Ovary (tissue), 9 donors: ENCODE data around the gene SKI. TPM values are rescaled to one million over a fixed set of nuclear protein-coding genes. Genes with fewer than 3 reads are reported as not detected.

Experiments
- DNase-seq, 5 donors: peaks; one replicate each; pipeline ENCODE4 v3.0.0-alpha.2; 2019 to 2020
- H3K27ac ChIP-seq, 2 donors: fragments of 200-600 bp; one replicate each; pipeline versions ENCODE4 v1.5.1 to v1.8.0; 2019 to 2022
- H3K27me3 ChIP-seq: fragments of 200-600 bp; one replicate; pipeline ENCODE4 v1.8.0; 2022
- H3K36me3 ChIP-seq: fragments of 200-600 bp; sonication (generic); one replicate; pipeline ENCODE4 v1.5.1; 2019
- H3K4me1 ChIP-seq: one replicate; pipeline ENCODE4 v1.8.1; 2013; ENCODE audit warnings: mild to moderate bottlenecking, moderate library complexity; ENCODE audit not compliant: insufficient read depth
- H3K4me3 ChIP-seq: fragments of 200-600 bp; sonication (generic); one replicate; pipeline ENCODE4 v1.5.1; 2017
- H3K9me3 ChIP-seq, 2 donors: fragments of 200-600 bp in 1 of 2; sonication (generic) in 1 of 2; one replicate each; pipeline versions ENCODE4 v1.5.1 to v1.8.1; 2013 to 2019; ENCODE audit warnings: mild to moderate bottlenecking in 1 of 2, moderate library complexity in 1 of 2
- EP300 ChIP-seq: sonication (generic); formaldehyde crosslinking; IDR thresholded peaks from one replicate; pipeline ENCODE4 v1.6.1; 2017; ENCODE audit warnings: antibody characterized with exemption
- POLR2A ChIP-seq: fragments of 450-650 bp; IDR thresholded peaks from one replicate; pipeline ENCODE4 v1.6.1; 2017; ENCODE audit warnings: antibody characterized with exemption, mild to moderate bottlenecking, moderate library complexity
- WGBS, 3 donors: extraction: QIAGEN DNeasy Blood & Tissue Kit in 1 of 3; methylation state at CpG; one replicate each; pipeline versions ENCODE4 v1.1.5 to v1.1.7; 2013 to 2017; 5-methylcytosine and 5-hydroxymethylcytosine counted together
- intact Hi-C, 4 donors: fragments of 100-400 bp; cut with DNase I; formaldehyde crosslinking; loops; one replicate each; pipeline versions ENCODE4 v1.11.0 to v1.15.1; 2022 to 2023
- polyA plus RNA-seq, 2 donors: library from polyadenylated mRNA; stranded (reverse); fragments of 200-250 nt in 1 of 2; fragments of 350-450 nt in 1 of 2; fragmentation: Illumina TruSeq in 1 of 2; extraction: RNeasy Lipid Tissue Mini Kit (QIAGEN cat#74804) in 1 of 2; gene quantifications; one replicate each; pipeline ENCODE4 v1.2.3, GENCODE V29; 2013 to 2014
- total RNA-seq, 7 donors: library from RNA; depleted of rRNA in 2 of 7; stranded (reverse); fragments of >200 nt in 2 of 7; fragmentation: NEBNext Ultra II Directional in 3 of 7; extraction: Animal tissue kit (Norgen Biotek cat#: 25700) in 3 of 7; gene quantifications; one replicate each; pipeline versions ENCODE4 v1.1.0 to v1.2.4, GENCODE V29; 2016 to 2023
- TF ChIP-seq, protein P1 (sequence below), 3 donors: fragments of 450-650 bp in 2 of 3; fragments of 200-600 bp in 1 of 3; IDR thresholded peaks; one replicate each; pipeline versions ENCODE4 v1.5.1 to v1.8.0; 2016 to 2022; ENCODE audit warnings: antibody characterized with exemption in 3 of 3, mild to moderate bottlenecking in 1 of 3
- donor health status: DM: no; HTN: no; CAD: no; lungs with moderate emphysema.
- donor health status: DM: no; HTN: no; CAD: no.
- donor health status: Bipolar disorder and iron deficiency.
- donor health status: DM: yes; HTN: yes; CAD: no.
- donor health status: DM: no; HTN: no; CAD: no.
- donor health status: DM: yes; HTN: yes; CAD: no.

SKI gene
- total and polyA plus RNA-seq, 9 donors = 27.8 to 109 (median 79.1) TPM

DNA sequence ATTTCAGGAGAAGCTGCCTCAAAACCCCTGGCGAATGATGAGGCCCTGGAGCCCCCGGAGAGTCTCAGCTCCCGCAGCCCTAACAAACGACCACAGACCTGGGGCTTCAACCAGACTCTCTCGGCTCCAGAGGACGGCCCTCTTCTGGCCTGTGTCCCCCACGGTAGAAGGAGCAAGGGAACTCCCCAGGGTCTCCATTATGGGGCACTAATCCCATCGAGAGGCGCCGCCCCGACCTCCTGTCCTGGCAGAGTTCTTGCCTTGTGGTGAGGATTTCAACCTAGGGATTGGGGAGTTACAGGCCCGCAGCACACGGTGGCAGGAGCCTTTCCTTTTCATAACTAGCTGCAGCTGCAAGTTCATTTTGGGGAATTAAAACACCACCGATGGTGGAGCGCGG is 39.8 kb upstream of the SKI start:
- DNase-seq = peak in 3 of 5 donors; percentile 33 to 54 (median 45)
- no peaks in the 10 kb centered on the region for H3K36me3 ChIP-seq
- 86 to 93% (median 88%) methylated on average over 16 of the region's 16 CpGs for whole genome bisulfite sequencing, 3 donors
- peaks cover 20% of the 10 kb centered on the region for H3K4me1 ChIP-seq
- no peaks in the 10 kb centered on the region for H3K27me3 ChIP-seq
- H3K9me3 ChIP-seq = no peaks in the 10 kb centered on the region
- TF ChIP-seq EP300 (no peak), POLR2A (no peak)
- TF ChIP-seq, protein P1, sequence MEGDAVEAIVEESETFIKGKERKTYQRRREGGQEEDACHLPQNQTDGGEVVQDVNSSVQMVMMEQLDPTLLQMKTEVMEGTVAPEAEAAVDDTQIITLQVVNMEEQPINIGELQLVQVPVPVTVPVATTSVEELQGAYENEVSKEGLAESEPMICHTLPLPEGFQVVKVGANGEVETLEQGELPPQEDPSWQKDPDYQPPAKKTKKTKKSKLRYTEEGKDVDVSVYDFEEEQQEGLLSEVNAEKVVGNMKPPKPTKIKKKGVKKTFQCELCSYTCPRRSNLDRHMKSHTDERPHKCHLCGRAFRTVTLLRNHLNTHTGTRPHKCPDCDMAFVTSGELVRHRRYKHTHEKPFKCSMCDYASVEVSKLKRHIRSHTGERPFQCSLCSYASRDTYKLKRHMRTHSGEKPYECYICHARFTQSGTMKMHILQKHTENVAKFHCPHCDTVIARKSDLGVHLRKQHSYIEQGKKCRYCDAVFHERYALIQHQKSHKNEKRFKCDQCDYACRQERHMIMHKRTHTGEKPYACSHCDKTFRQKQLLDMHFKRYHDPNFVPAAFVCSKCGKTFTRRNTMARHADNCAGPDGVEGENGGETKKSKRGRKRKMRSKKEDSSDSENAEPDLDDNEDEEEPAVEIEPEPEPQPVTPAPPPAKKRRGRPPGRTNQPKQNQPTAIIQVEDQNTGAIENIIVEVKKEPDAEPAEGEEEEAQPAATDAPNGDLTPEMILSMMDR (IDR thresholded peaks at IDR 0.05) = no peak
- H3K27ac ChIP-seq = no peak overlapping the region
- intact Hi-C loops = no loop called here
- no peak overlapping the region for H3K4me3 ChIP-seq

DNA sequence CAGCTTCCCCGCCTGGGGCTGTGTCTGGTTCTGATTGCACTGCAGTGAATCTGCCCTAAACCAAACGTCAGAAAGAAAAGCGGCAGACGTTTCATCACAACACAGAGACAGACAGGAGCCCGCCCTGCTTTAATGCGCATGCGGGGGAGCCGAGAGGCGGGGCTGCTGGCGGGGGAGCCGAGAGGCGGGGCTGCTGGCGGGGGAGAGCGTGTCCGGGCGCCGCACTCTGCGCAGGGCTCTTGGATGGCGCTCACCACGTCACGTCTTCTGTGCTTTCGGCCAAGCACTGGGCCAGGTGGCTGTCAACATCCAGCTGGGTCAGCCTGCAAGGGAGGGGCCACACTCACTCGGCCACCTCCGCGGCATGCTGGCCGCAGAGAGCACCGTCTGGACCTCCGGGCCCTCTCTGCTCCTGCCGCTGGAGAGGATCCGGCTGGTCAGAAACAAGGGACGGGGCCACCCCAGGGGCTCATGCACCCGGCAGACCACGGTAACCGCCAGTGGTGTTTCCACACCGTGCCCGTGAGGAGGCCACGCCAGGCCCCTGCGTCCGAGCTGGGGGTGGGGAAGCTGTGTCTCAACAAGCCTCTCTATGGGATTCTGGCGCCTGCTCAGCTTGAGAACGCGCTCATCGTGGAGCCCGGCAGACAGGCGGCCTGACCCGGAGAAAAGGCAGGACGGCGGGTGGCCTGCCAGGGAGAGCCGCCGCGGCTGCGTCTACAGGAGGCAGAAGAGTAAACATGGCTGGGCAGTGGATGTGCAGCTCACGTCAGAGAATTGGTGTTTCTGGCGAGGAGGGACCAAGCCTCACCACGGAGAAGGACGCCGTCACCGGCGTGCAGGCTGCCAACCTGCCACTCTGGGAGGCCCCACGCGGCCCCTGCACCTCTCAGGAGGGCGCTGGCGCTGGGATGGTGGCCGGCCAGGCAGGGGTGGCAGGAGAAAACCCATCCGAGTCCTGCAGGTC is 38.4 kb upstream of the SKI start:
- Histone ChIP-seq H3K9me3 (no peaks in the 10 kb centered on the region), H3K27ac (peak overlapping the region; percentile 79 to 93), H3K36me3 (no peaks in the 10 kb centered on the region), H3K27me3 (no peaks in the 10 kb centered on the region), H3K4me3 (peak overlapping the region; percentile 58), H3K4me1 (peaks cover 25% of the 10 kb centered on the region)
- DNase-seq = peak; percentile 89 to 96 (median 96)
- intact Hi-C loops = loop anchor here in 3 of 4 donors (1.0 to 10.0 kb wide), 3 partner anchors 43 to 358 kb away; no protein-coding TSS in a partner anchor
- TF ChIP-seq POLR2A = peak; percentile 83
- TF ChIP-seq, protein P1 (IDR thresholded peaks at IDR 0.05) = peak in 1 of 3 donors; percentile 16
- peak; percentile 33 for TF ChIP-seq EP300
- WGBS, 3 donors = 3 to 6% (median 5%) methylated on average over 53 to 65 of the region's 65 CpGs

DNA sequence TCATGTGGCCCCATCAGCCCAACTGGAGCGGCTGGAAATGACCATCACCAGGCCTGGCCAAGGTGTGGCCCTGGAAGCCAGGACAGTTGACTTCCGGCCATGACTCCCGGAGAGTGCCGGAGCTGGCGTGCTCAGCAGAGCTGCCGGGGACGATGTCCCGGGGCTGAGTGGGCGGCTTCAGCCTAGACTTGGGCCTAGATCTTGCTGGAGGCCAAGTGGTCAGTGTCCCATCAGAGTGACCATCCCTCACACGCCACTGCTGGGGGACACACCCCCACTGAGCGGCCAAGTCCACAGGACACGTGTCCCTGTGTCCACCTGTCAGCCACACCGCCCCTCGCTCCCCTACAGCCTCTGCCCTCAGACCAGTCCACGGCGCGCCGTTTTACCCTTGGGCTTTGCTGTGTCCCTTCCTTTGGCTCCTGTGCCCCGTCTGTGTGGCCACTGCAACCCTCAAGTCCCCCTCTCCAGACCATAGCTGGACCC is 37.6 kb upstream of the SKI start:
- Histone ChIP-seq H3K36me3 (no peaks in the 10 kb centered on the region), H3K27me3 (no peaks in the 10 kb centered on the region), H3K9me3 (no peaks in the 10 kb centered on the region), H3K27ac (peak overlapping the region; percentile 79 to 93), H3K4me1 (peaks cover 25% of the 10 kb centered on the region), H3K4me3 (peak overlapping the region; percentile 58)
- no peak for TF ChIP-seq POLR2A
- TF ChIP-seq, protein P1 (IDR thresholded peaks at IDR 0.05) = no peak
- TF ChIP-seq EP300 = no peak
- peak in 2 of 5 donors; percentile 65 to 71 for DNase-seq
- intact Hi-C loops = loop anchor here in 2 of 4 donors (5.0 to 10.0 kb wide), 2 partner anchors 42 to 124 kb away; no protein-coding TSS in a partner anchor
- WGBS, 3 donors = 68 to 82% (median 71%) methylated on average over 17 to 19 of the region's 19 CpGs

DNA sequence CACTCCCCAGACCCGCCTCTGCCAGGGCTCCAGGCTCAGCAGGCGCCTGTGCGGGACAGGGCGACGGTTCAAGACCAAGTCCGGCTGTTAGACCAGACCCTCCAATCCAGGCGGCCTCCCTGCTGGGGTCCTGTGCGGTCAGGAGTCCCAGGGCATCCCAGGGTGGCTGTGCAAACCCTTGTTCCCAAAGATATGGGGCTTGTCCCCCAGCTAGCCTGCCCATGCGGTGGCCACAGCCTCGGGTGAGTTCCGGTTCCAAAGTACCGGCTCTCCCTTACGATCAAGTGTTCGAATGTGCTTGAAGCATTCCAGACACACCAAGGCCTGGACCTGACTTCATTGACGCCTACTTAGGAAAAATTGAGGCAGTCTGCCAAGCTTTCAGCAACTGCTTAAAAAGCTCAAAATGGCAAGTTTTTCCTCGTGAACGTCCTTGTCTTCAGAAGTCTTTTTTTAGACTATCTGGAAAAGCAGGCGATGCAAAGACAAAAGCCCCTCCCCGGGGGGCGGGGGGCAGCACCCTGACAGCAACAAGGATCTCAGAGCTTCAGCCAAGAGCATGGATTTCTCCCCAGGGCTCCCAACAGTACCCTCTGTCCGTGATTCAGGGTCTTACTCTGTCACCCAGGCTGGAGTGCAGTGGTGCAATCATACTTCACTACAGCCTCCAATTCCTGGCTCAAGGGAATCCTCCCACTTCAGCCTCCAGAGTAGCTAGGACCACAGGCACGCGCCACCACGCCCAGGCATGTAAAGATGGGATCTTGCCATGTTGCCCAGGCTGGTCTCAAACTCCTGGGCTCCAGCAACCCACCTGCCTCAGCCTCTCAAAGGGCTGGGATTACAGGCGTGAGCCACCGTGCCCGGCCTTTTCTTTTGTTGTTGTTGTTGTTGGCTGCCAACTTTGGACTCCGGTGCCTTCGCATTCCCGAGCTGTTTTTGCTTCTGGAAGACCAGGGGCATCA is 35.8 kb upstream of the SKI start:
- TF ChIP-seq, protein P1 (IDR thresholded peaks at IDR 0.05) = no peak
- TF ChIP-seq EP300 = no peak
- no peak for TF ChIP-seq POLR2A
- Histone ChIP-seq H3K36me3 (no peaks in the 10 kb centered on the region), H3K4me1 (peaks cover 25% of the 10 kb centered on the region), H3K9me3 (no peaks in the 10 kb centered on the region), H3K27me3 (no peaks in the 10 kb centered on the region), H3K4me3 (no peak overlapping the region), H3K27ac (peak overlapping the region; percentile 70 to 93)
- peak; percentile 58 to 65 (median 64) for DNase-seq
- intact Hi-C loops = loop anchor here in 3 of 4 donors (2.0 to 10.0 kb wide), 3 partner anchors 38 to 122 kb away; no protein-coding TSS in a partner anchor
- WGBS, 3 donors = 32 to 45% (median 35%) methylated on average over 29 to 30 of the region's 30 CpGs
